Fibroblast of peridontal ligament (primary cell): Measurements from ENCODE around the gene GAS7.

Experiments used
- DNase-seq: peaks from one replicate; pipeline ENCODE4 v3.0.0-alpha.2; 2010; ENCODE audit errors: extremely low read depth

GAS7 gene

DNA sequence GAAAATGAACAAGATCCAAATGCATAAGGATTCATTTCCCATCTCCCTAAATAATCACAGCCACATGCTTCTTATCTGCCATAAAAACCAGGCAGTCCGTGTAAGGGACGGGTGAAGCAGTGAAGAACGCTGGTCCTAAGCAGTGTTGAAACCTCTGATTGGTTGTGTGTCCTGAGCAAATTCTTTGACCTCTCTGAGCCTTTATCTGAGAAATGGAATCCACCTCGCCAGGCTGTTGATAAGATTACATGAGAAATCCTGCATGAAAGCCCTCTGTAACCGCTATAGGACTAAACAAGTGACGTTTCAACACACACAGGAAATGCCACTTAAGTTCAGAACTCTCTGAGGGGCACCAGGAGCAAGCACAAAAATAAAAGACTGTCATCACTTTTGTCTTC, 26.8 kb downstream of the GAS7 start:
- DNase-seq: no peak

DNA sequence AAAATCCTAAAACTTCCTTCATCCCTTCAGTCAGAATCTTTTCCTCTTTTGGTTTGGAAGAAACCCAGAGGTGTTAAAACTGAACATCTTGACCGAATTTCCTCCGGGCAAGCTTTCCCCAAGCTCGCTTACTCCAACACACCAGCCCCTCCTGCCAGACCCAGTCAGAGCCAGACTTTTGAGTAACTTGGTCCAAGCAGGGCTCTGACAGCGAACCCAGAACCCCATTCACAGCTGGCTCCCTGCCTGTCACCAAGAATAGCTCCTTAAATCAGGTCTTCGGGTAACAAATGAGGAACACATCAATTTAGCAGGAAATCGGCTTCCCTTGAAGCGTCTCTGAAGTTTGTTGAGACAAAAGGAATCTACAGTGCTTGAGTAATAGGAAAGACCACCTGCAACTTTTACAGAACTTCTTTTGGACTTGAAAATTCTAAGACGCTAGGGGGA, 27.3 kb downstream of the GAS7 start:
- no peak for DNase-seq

DNA sequence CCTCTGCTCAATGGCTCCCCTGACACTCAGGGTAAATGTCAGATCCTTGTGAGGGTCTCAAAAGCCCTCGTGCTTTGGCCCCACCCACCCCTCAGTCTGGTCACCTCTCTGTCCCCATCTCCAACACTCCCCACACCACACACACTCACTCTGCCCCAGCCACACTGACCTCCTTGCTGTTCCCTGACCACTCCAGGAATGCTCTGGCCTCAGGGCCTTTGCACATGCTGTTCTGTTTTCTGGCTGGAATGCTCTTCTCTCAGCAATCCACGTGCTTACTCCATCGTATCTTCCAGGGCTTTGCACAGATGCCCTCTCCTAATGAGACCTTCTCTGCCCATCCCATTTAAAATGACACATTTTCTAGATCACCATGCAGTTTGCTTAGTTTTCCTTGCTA, 28.2 kb downstream of the GAS7 start:
- no peak for DNase-seq

DNA sequence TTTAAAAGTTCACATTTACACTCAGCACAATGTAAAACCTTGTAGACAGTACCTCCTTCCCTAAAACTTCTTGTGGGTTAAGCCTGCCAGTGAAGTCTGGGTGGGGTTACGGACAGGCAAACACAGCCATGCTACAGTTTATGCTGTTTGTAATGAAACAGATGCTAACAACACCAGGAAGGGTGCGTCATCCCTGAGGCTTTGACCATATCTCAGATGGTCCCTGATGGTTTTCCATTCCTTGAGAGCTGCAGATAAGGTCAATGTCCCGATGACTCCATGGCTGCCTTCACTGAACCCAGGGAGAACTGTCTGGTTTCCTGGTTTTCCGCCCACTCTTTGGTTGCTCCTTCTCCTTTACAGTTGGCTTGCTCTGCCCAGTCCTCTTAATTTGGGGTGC, 29.1 kb downstream of the GAS7 start:
- DNase-seq: no peak

DNA sequence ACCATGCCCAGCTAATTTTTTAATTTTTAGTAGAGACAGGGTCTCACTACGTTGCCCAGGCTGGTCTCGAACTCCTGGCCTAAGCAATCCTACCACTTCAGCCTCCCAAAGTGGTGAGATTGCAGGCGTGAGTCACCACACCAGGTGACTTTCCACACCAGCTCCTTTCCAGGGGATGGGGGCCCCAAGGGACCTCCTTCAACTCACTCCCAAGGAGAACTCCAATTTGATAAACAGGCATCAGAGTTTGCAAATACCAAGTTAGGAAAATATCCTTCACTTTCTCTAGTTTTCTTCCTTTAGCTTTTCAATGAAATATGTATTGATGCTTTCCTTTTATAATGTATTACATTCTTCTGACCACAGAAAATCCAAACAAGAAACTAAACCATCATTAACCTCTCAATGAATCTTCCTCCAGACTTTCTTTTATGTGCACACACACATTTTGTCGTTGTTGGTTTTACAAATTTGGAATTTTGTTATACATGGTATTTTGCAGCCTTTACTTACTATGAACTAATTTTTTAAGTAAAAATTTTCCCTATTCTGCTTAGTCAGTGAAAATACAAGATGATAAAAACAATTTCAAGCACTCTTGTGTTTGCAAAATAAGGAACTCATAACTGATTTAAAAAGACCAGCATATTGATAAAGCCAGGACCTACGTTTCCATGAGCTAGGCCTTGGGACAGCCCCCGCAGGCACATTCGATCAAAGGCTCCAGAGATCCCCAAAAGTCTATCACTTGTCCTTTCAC, 32.0 kb downstream of the GAS7 start:
- no peak for DNase-seq

DNA sequence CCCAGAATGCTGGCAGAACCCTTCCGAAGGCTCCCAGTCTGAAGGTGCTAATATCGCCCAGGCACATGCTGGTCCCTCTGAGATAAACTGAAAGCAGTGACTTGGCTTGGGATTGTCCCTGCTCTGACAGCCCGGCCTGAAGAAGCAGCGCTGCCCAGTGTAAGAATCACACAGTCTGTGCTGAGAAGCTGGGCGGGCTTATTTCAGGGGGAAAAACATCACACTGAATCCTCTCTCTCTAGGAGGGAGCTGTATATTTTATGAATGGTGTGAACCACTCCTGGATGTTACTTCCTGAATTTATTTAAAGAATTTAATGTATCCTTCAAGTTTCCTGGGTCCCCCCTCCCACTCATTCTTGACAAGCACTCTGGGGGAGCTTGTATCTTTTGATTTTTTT, 36.3 kb downstream of the GAS7 start:
- DNase-seq: no peak

GRCh38 chr17:10161386-10161785, 37.0 kb downstream of the GAS7 start:
- no peak for DNase-seq

DNA sequence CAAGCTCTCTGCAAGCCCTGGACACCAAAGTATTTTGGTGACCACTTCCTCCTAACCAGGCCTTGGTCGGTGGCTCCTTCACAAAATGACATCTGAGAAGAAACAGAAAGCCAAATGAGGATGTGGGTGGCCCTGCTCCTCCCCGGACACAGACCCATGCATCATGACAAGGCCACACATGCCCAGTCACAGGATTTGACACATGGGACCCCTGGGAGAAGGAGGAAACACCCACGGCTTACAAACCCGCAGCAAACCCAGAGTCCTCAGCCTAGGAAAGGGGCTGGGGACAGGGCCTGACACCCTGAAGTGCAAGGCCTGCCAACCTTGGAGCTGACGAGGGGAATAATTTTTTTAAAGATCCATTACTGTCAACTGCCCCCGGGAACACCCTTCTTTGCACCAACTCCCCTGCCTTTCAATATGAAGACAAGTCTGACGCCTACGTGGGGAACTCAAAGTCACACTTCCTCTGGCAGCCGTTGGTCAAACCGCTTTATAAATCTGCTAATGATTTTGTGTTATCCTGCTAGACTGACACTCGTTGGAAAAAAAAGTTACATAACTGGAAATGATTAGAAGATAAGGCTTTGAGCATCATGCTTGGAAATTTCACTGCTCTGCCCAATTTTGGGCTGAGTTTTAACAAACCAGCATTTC, 41.3 kb downstream of the GAS7 start:
- no peak for DNase-seq

GRCh38 chr17:10156599-10156947, 41.8 kb downstream of the GAS7 start:
- no peak for DNase-seq

DNA sequence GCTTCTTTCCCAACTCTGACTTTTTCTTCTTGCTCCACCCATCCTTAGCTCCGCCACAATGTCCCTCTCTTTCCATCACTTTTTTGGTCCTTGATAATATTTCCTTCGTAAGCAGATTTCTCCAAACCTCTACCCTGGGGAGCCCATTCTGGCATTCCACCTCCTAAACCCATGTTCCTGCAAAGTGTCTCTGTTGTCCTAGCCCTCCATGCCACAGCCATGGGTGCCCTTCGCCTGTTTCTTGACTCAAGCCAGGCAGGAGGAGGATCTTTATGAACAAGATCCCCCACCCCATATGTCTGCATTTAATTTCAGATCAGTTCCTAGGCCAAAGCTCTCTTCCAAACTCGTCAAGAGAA, 42.4 kb downstream of the GAS7 start:
- no peak for DNase-seq

GRCh38 chr17:10155371-10156076, 42.9 kb downstream of the GAS7 start:
- DNase-seq: no peak

DNA sequence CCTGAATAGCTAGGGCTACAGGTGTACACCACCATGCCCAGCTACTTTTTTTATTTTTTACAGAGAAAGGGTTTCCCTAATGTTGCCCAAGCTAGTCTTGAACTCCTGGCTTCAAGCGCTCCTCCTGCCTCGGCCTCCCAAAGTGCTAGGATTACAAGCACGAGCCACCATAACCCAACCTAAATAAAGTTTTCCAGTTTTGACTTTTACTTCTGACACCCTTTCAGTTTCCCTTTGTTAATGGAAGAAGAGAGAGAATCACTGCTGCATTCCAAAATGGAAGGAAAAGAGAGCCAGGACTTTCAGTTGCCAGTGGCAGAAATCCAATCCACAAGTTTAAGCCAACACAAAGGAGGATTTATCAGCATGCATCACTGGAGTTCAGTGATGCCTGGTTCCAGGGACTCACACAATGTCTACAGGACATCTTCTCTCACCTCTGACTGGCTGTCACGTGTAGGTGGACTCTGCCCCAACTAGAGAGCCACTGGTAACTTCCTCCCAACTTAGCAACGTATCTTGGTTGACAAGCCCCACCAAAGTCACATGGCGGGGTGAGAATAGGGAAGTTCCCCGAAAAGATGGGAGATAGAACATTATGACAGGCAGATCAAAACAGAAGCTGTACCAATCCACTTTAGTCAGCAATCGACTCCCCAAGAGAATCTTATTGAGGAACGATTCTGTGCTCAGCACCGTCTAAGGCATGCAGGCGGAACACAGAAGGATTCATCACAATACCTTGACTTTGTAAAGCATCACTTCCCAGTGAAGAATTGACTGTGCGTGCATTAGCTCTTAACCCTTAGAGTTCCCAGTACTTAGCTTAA, 46.5 kb downstream of the GAS7 start:
- DNase-seq: no peak

DNA sequence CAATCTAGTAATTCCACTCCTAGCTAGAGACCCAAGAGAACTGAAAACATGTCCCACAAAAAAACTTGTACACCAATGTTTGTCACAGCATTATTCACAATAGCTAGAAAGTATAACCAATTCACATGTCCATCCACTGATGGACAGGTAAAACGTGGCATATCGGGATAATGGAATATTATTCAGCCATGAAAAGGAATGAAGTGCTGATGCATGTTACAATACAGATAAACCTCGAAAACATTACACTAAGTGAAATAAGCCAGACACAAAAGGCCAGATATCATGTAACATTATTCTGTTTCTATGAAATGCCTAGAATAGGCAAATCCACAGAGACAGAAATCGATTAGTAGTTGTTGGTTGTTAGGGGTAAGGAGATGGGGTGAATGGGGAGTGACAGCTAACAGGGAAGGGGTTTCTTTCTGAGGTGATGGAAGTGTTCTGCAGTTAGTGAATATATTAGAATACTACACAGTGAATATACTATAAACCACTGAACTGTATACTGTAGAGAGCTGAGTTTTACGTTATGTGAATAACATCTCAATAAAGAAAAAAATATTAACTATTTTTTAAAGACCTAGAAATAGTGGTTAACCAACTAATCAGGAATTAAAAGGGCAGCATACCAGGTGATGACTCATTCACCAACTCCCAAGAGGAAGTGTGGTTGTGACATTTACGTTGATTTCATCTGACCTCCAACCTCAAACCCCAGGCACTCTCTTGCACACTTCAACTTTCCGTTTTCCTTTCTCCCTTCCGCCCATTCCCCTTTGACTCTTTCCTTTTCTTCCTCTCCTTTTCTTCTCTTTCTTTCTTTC, 48.6 kb downstream of the GAS7 start:
- peak; percentile 2 for DNase-seq

GRCh38 chr17:10147761-10148415, 50.5 kb downstream of the GAS7 start:
- no peak for DNase-seq

DNA sequence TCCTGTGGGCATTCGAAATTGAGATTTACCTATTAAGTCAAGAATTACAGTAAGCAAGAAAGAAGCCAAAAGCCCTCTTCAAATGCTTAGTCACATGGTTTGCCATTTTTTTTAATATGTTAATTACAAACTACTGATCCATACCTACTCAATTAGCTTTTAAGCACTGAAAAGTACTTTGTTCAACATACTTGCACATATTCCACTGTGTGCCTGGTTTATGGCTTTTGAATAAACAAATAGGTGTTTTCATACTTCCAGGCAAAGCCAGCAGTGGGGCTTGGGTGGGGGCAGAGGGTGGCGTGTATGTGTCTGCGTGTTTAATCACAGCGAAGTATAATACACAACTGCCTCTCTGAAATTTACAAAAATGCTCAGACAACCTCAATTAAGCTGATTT, 51.4 kb downstream of the GAS7 start:
- no peak for DNase-seq

DNA sequence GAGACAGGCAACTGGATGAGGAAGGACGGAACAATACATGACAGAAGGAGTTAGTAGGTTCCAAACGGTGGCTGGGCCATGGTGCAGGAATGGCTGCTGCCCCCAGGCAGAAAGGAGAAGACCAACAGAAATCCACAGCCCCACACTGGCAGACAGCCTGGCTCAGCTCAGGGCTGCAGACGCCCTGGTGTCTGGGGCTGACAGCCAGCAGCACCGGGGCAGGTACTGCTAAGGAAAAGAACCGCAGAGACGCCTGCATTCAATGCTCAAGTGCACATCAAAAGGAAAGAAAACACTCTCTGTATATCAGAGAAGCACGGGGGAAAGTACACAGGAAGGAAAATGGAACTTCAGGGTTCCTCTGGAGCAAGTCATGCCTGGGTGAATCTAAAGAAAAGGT, 53.4 kb downstream of the GAS7 start:
- DNase-seq: no peak

DNA sequence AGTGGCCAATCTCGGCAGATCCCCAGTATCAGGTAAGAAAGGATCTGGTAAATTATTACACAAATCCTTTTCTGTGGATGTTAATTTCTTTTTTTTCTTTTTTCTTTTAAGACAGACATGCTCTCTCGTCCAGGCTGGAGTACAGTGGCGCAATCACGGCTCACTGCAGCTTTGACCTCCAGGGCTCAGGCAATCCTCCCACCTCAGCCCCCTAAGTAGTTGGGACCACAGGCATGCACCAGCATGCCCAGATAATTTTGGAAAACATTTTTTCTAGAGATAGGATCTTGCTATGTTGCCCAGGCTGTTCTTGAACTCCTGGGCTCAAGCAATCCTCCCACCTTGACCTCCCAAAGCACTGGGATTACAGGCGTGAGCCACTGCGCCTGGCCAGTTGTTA, 54.0 kb downstream of the GAS7 start:
- DNase-seq: no peak

DNA sequence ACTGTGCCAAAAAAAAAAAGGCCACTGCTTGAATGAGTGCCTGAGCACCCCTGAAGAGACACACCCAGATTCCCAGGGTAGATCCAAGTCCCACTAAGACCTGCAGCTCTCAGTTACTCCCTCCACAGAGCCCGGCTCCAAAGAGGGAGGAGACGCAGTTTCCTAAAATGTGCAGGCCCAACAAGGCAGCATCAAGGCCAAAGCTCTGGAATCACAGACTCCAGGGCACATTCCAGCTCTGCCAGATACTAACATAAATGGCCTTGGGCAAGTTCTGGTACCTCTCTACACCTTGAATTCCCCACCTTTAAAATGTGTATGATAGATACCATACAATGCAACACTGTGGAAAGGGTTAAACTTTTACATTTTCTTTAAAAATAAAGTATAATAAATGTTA, 57.0 kb downstream of the GAS7 start:
- no peak for DNase-seq

GRCh38 chr17:10139577-10139976, 58.8 kb downstream of the GAS7 start:
- DNase-seq: no peak

GRCh38 chr17:10136258-10136981, 62.0 kb downstream of the GAS7 start:
- no peak for DNase-seq
